HG02981 (cell line): ENCODE measurements around the gene IRF9.
A peak's percentile ranks its signal among the peaks of the same experiment; 100 is the strongest.
"Not testable (repeated sequence)": the region's sequence is repeated elsewhere in the genome, so short reads cannot be mapped to it uniquely, and the experiment has no call there.

Experiments used
- ATAC-seq: cut with Tn5 transposase; IDR thresholded peaks from one replicate; pipeline ENCODE4 v1.9.1; 2021; ENCODE audit warnings: mild to moderate bottlenecking, moderate library complexity; ENCODE audit not compliant: unreplicated experiment

IRF9 gene

DNA sequence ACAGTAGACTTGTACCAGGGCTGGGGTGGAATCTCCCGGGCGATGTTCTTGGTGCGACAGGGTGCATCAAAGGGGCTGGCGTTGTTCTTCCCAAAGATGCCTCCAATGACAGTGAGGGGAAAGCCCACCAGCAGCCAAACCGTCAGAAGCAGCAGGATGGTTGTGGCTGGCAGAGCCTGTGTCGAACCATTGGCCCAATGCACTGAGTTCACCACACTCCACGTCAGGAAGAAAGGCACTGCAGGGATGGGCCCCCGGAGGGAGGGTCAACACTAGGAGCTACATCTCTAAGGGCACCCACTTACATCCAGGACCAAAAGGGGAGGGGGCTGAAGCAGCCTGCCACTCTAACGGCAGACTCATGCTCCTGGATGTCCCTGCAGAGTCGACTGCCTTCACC, 29.4 kb downstream of the IRF9 start:
- ATAC-seq, result no peak

DNA sequence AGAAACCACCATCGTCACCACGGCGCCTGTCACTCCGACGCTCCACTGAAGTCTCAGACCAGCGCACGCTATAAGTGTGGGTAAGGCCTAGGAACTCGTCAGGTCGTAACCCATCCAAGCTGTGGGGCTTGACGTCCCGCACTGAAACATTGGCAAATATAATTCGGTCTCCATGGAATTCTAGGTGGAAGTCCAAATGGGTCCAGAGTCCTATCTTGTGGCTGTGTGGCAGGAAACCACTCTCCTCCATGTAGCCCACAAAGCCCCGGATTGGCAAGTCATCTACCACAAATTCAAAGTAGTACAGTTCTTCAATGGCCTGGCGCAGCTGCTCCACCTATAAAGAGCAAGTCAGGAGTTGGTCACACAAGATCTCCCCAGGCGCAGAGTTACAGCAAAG, 31.9 kb downstream of the IRF9 start:
- no peak for ATAC-seq

DNA sequence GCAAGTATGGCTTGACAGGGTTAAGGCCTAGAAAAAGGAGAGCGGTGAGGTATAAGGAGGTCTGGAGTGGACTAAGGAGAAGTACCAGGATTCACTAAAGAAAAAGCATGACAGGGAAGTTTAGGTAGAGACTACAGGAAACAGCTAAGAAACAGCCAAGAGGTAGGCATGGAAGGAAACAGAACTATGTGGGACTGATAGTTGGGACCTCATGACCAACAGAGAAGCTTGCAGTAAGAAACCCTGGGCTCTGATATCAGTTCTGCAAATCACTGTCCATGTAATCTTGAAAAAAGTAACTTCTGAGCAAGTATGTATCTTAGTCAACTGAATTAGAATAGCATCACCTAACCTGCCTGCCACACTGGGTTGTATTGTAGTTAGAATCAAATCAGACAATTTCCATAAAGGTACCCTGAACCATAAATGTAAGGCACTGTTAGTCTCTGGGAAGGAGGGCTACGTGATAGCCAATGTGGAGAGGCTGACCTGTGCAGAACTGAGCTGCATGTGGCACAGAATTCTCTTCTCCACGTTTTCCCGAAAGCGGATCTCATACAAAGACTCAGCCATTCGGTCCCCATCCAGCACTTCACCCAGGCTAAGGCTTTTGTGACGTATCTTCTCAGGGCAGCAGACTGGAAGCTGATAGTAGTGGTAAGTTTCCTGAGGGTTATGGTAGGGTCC, 33.3 kb downstream of the IRF9 start:
- ATAC-seq, result no peak

- no peak for ATAC-seq
These were observed 33.8 kb downstream of the IRF9 start for GRCh38 chr14:24194873-24195185.

DNA sequence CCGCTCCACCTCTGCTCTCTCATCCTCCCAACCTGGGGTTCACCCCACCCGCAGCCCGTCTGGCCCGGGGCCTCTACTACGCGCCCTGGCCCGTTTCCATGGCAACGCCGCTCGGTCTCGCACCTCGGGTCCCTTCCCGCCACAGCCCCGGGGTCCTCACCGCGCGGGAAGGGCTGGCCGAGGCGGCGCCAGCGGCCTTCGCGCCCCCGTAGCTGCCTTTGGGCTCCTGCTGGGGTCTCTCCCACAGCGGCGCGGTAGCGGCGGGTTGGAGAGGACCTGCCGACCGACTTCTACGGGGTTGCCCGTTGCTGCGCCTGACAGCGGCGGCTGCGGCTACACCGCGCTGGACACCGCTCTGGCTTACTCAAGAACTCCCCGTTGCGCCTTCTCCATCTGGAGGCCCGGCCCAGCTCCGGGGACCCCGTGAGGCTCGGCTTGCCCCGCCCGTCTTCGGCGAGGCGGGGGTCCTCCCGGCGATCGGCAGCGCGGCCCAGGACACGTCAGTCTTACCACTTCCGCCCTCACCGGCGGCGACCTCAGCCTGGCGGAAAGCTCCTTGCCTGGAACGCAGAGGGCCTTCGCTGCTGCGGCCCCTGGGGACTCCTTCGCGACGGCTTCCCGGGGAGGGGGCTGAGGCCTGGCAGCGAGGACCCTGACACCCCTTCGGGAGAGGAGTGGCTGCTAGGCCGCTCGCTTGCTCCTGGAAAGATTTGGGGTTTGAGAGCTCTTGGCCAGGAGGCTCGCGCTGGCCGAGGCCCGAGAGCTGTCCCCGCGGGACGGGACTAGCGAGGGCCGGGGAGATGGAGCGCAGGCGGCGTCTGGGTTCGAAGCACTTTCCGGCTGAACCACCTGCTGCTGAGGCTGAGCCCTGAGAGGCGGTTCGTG, 34.4 kb downstream of the IRF9 start, which contains the start of gene TM9SF1:
Gene TM9SF1, minus strand, starts transcription at position 256 of the 885 bp plus-strand sequence. CDS start 422 bp downstream, outside the sequence.
- peak; percentile 86 for ATAC-seq

DNA sequence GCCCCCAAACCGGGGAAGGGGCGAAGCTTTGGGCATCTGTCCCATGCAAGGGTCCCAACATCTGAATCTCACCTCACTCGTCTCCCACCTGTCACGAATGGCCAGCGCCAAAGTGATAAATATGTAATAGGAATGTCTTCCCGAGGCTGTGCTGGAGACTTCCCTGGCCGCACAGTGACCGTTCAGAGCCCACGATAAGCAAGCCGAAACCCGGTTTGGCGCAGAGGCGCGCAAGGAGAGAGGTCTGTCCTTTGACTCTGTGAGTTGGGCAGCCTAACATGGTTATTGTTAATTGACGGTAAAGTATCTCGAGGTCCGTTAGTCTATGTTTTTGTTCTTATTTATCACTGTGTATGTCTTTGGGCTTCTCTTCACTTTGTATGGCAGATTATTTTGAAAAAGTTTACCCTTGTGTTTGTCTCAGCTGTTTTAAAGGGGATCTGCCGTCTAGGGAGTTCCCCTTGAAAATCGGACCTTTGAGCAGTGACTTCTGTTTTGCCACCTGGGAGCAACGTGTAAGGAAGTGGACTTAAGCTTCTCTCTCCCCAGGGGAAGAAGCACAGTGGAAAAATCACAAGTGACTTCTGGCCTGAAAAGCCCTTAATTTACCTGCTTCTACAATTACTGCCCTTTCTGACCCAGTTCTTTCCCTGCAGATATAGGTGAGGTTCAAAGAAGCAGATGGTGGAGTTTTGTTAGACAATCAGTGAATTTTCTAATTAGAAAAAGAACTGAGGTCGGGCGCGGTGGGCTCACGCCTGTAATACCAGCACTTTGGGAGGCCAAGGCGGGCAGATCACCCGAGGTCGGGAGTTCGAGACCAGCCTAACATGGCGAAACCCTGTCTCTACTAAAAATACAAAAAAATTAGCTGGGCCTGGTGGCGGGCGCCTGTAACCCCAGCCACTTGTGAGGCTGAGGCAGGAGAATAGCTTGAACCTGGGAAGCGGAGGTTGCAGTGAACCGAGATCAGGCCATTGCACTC, 35.3 kb downstream of the IRF9 start:
- ATAC-seq, result no peak

DNA sequence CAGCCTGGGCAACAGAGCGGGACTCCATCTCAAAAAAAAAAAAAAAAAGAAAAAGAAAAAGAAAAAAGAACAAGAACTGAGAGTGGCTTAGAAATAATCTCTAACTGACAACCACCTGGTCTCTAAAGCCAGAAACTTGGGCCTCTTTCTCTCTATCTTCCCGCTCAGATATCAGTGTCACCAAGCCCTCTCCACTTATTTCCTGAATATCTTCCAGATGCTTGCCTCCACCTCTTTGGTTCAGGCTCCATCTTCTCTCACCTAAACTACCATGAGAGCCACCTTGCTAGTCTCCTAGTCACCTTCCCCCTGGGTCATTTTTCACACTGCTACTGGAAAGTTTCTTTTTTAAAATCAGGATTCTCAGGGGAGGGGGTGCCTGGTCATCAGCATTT, 36.0 kb downstream of the IRF9 start:
- no peak for ATAC-seq

- ATAC-seq, result no peak
These were observed 37.9 kb downstream of the IRF9 start for GRCh38 chr14:24198814-24199524.

- ATAC-seq, result not testable (repeated sequence)
These were observed 41.5 kb downstream of the IRF9 start for GRCh38 chr14:24202538-24202937.

GRCh38 chr14:24203249-24203886, 42.3 kb downstream of the IRF9 start:
- ATAC-seq, result not testable (repeated sequence)

GRCh38 chr14:24204163-24205146, 43.4 kb downstream of the IRF9 start:
- no peak for ATAC-seq

- no peak for ATAC-seq
These were observed 45.4 kb downstream of the IRF9 start for GRCh38 chr14:24206260-24207103.

GRCh38 chr14:24207104-24207551, 46.1 kb downstream of the IRF9 start:
- ATAC-seq, result no peak

DNA sequence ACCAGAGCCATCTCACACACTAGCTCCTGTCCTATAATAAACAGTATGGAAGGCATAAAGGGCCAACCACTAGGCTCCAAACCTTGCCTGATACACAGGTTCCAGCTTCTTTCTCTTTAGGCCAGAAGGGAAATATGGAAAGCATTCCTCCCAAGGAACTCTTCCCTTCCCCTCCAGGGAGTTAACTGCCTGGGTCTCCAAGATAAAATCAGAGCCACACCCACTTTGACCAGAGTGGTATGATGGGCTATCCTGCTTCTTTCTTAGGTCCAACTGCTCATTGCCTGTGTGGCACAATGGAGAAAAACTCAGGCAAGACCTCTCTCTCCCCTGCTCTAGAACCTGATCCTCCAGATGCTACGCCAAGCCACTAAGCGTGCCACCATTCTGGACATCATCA, 46.6 kb downstream of the IRF9 start:
- no peak for ATAC-seq

- no peak for ATAC-seq
These were observed 50.2 kb downstream of the IRF9 start for GRCh38 chr14:24211311-24211710.

DNA sequence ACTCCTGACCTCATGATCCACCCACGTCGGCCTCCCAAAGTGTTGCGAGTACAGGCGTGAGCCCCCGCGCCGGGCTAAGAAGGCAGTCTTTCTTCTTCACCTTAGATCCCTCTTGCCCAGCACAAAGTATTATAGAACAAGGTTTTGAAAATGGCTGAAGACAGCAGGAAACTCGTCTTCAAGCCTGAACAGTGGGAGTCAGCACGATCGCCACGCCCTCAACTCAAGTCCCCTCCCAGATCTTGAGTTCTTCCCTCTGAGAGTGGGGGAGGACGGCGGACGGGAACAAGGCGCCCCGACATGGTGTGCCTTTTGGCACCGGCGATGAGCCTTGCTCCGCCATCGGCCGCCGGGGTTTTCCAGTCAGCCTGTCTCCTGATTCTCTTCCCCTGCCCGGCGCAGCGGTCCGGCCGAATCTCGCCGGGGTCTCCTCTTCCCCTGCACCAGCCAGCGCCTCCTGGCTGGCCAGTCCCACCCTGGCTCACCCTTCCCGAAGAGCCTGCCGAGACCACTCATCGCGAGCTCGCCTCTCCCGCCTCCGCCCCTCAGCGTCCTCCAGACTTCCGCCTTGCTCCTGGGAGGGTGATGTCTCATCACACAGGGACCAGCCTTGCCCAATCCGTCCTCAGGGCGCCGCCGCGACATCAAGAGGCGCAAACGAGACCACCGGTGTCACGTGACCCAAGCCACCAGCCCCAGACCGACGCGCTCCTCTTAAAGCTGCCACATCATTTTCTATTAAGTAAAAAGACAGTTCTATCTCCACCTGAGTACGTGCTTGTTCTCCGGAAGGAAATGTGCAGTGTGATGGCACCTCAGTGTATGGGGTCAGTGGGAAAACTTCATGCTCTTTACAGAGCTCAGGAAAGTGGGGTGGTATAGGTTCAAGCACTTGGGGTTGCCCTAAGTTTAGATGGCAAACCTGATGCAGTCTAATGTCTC, 52.1 kb downstream of the IRF9 start, which contains the start of gene CHMP4A:
Gene CHMP4A, minus strand, starts transcription at position 565 of the 942 bp plus-strand sequence. Its CDS starts 49 bp downstream, at position 516.
- ATAC-seq, result peak; percentile 83
